Raji (cell line): Measurements from ENCODE around the gene GALT.
A peak's percentile ranks its signal among the peaks of the same experiment; 100 is the strongest.

ENCODE experiments used
- POLR2A ChIP-seq: IDR thresholded peaks from 2 replicates; pipeline ENCODE4 v1.6.1; 2011; ENCODE audit warnings: low read depth, low read length, control low read depth; ENCODE audit not compliant: insufficient read depth

GALT gene

DNA sequence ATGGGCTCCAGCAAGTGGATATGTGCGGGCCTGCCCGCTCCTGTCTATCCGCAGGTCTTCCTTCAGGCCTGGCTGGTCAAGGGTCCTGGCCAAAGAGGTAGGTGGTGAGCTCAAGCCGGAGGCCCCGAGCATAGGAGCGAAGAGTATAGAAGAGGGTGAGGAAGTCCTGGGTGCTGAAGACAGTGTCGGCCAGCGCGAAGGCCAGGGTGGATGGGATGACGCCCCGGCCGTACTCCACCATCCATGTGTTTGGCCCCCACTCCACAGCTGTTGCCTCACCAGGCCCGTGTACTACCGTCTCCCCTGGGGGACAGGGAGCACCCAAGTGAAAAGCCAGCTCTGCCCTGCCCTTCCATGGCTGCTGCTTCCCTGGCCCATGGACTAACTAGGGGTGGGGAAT is 10.9 kb upstream of the GALT start:
- TF ChIP-seq POLR2A, result no peak

DNA sequence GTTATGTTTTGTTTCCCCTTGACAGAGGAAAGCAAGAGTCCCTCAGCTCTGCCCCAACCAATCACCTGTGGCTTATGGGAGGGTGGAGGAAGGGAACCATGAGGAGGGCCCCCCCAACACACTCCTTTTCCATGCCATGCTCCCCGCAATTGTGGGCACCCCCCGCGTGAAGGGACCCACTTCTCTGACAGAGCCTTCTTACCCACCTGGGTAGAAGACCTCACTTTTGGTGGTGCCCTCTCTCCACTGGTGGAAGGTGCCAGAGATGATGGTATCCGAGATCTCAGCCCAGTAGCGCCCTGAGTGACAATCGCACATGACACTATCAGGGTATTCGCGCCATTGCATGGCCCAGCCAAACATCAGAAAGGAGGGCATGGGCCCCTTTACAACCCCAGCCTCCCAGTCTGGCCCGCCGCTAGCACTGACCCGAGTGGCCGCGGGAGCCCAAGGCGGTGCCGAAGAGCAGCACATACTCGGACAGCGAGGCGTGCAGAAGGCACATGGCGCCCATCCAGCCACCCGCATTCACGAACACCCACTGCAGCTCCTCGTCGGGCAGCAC is 9.6 kb upstream of the GALT start:
- TF ChIP-seq POLR2A, result no peak

DNA sequence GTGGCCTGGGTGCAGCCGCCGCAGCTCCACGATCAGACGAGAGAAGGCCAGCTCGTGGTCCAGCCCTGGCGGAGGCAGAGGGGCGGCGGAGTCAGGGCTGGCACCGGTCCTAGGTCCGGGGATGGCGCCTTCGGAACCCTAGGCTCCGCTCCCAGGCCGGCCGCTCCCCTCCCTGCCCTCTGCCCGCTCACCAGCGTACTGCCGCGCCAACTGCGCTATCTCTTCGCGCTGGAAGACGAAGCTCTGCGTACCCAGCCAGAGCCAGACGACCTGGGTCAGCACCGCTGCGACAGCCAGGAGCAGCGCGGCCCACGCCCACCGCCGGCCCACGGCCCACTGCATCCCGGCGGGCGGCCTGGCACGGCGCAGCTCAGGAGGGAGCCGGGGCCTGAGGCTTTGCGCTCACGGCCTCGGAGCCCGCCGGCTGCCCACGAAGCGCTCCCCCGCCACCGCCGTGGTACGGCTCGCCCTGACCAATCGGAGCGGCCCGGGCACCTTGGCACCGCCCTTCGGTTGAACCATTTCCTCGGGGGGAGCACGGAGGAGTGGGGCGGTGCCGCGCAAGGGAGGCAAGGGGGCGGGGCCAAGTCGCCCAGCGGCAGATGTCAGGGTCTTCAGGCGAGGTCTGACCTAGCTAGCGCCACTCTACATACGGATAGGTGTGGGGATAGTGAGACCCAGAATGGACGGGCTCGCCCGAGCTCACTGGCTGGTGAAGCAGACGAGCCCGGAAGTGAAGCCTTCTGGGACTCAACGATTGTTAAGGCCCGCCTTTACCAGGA is 8.9 kb upstream of the GALT start, which contains the start of gene SIGMAR1:
SIGMAR1 (minus strand) TSS at position 432 of the 782 bp plus-strand sequence; CDS start at position 342, 90 bp downstream.
- peak; percentile 91 for TF ChIP-seq POLR2A

DNA sequence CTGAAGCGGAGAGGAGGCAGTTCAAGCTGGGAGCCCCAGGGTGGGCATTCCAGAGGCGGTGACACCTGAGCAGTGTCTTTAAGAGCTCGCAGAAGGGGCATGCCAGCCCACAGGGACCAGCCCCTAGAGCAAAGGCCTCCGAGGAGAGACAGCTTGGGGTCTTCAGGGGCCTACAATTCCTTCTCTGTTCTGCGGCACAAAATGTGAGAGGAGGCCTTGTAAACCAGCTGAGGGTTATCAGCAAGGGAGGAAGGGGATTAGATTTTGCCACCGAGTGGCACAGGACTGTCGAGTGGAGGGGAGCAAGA is 8.4 kb upstream of the GALT start:
- TF ChIP-seq POLR2A, result no peak

DNA sequence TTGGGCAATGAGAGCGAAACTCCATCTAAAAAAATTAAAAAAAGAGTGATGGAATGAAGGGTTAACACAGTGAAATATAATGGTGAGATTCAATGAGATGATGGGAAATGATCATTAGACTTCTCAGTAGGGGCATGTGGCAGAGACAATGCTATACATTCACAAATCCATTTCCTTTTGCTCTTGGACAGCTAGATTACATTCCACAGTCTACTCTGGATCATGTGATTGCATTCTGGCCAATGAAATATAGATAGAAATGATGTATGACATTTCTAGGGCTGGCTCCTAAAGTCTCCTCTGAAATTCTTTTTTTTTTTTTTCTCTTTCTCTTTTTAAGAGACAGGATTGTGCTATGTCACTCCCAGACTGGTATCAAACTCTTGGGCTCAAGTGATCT is 3.8 kb upstream of the GALT start:
- no peak for TF ChIP-seq POLR2A

DNA sequence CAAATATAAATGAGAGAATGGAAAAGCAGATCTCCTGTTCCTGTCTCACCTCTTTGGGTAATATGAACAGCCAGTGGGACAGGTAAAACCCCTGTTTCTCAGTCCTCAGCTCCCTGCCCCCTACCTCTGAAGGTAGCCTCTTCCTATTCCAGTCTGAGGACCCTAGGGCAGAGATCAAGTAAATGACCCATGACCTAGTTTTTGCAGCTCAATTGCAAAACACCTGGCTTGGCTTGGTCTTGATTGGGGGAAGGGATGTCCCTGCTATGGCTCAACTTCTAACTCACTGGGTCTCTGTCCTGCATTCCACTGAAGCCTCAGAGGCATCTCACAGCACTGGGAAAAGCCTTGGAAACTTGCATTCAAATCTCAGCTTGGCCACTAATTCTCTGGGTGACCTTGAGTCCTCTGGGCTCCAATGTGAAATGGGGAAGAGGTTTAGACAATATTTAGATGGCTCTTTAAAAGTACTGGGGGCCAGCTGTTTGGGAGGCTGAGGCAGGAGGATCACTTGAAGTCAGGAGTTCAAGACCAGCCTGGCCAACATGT is 1.6 kb upstream of the GALT start:
- no peak for TF ChIP-seq POLR2A

DNA sequence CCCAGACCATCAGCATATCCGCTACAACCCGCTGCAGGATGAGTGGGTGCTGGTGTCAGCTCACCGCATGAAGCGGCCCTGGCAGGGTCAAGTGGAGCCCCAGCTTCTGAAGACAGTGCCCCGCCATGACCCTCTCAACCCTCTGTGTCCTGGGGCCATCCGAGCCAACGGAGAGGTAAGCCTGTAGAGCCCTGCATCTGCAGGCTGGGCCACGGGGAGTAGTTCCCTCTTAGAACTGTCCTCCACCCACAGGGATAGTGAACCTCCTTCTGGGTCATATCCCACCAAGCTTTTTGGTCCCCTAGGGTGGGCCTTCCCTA is 569 bp downstream of the GALT start:
- no peak for TF ChIP-seq POLR2A

DNA sequence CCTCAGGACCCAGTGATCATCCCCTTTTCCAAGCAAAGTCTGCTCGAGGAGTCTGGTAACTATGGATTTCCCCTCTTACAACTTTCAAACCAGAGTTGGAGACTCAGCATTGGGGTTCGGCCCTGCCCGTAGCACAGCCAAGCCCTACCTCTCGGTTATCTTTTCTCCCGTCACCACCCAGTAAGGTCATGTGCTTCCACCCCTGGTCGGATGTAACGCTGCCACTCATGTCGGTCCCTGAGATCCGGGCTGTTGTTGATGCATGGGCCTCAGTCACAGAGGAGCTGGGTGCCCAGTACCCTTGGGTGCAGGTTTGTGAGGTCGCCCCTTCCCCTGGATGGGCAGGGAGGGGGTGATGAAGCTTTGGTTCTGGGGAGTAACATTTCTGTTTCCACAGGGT is 1.2 kb downstream of the GALT start:
- no peak for TF ChIP-seq POLR2A

DNA sequence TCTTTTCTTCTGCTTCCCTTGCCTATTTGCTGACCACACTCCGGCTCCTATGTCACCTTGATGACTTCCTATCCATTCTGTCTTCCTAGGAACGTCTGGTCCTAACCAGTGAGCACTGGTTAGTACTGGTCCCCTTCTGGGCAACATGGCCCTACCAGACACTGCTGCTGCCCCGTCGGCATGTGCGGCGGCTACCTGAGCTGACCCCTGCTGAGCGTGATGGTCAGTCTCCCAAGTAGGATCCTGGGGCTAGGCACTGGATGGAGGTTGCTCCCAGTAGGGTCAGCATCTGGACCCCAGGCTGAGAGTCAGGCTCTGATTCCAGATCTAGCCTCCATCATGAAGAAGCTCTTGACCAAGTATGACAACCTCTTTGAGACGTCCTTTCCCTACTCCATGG is 2.2 kb downstream of the GALT start:
- TF ChIP-seq POLR2A, result no peak

DNA sequence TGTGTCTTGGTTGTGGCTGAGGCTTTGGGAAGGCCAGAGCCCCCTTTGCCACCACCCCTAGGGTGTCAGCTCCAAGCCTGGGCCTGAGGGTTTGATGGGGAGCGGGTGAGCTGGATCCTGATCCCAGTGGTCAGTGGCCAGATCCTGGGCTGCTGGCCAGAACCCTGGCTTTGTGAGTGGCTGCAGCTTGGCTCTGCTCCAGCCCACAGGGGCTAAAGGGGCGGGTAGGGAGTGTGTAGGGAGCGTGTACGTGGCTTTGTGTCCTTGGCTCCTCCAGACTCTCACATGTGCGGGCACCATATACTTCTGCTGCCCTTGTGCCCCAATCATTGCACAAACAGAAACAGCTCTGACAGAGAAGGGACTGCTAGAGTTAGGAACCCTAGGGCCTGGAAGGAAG is 4.3 kb downstream of the GALT start:
- no peak for TF ChIP-seq POLR2A

DNA sequence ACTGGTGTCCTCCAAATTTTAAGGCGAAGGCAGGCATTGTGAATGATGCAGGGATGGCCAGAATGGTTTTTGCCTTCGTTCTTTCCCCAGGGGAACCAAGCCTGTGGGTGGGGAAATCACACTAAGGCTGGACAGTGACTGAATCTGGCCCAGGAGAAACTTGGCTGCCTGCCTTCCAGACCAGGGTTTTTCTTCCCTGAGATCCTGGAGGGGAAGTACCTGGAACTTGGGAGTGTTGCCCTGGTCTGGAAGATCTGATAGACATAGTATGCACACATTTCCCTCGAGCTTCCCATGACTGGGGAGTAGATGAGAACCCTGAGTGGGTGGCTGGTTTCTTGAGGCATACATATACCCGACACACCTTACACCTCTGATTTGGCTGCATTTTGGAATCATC is 4.8 kb downstream of the GALT start:
- TF ChIP-seq POLR2A, result no peak

DNA sequence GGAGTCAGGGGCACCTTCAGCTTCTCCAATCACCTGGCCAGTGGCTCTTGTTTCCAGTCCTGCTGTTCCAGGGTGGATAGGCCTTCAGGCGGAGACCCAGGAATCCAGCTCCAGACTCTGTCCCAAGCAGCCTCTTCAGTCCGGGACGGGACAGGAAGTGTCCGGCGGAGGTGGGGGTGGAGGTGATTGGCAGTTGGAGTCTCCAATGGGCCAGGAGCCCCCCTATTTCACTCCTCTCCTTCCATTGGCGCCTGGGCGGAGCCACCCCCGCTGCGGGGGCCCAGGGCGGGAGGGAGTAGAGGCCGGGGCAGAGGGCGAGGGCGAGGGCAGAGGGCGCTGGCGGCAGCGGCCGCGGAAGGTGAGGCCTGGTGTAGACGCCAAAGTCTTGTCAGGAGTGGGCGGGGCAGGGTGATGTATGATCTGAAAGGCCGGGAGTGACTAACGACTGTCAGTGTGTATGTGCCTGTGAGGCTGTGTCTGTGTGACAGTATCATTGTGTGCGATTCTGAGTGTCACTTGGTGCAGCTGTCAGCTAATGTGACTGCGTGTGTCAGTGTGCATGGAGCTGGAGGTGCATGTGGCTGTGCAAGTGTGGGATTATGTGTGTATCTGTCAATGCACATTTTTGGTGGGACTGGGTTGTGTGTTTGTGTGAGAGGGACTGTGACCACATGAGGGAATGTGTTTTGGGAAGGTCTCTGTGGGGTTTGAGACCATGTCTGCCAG is 5.6 kb downstream of the GALT start, which contains the start of gene IL11RA:
IL11RA (plus strand) TSS at position 310 of the 726 bp plus-strand sequence. CDS start 3,033 bp downstream, outside the sequence.
- TF ChIP-seq POLR2A, result peak; percentile 37; the same call in 1 of the 2 replicates

DNA sequence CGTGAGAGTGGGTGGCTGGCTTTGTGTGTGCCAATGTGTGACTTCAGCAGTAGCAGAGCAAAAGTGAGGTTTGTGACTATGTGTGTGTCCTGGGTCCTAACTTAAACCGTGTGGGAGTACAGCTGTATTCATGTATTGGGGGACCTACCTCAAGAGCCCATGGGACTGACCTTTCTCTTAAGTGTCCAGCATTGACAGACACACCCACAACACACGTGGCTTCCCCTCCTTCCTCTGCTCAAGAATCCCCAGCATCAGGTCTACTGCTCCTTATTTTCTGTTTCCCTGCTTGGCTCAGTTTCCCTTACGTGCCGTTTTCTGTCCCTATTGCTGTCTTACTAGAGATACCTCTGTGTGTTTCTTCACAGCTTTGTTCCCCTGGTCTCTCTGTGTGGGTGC is 6.1 kb downstream of the GALT start:
- TF ChIP-seq POLR2A, result 0 out of 2 replicates have a peak, but pooled peaks have one; percentile 30

DNA sequence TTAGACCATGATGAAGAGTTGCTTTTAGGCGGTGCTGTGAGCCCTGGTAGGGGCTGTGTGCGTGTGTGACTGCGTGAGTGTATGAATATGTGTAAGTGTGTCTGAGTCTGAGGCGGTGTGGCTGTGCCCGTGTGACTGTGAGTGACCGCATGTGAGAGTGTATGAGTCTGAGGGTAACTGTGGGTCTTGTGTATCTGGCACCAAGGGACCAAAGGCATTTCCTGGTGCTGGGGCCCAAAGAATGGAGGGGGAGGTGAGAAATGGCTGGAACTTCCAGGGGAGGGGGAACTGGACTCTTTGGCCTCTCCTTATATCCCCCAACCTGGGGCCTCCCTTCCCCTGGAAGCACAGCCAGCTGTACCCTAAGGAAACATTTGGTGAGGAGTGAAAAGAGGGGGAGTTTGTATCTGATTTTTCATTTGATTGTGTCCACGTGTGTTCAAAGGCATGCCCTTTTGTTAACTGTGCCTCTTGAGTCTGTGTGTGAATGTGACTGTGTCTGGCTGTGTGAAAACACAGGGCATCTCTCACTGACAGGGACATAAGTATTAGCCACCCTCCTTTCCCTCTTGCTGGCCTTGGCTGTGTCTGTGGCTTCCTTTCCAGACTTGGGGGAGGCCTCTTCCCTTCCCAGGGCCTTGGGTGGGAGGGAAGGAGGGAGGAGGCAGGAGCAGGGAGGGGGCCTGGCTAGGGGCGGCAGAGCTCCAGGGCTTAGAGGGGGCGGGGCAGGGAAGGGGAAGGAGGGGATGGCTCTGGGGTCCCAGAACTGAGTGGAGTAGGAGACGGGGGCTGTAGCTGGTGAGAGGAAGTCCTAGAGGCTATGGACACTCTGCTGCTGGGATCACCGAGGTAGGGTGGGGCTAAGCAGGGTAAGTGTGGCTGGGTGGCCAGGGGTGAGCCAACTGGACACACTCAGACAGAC is 6.9 kb downstream of the GALT start:
- TF ChIP-seq POLR2A, result peak; percentile 27; the same call in 1 of the 2 replicates
